NCI-H226 (cell line): ENCODE measurements around the gene SLC25A33.
A peak's percentile ranks its signal among the peaks of the same experiment; 100 is the strongest.

Source experiments
- DNase-seq: peaks from one replicate; pipeline ENCODE4 v3.0.0-alpha.2; 2015

The SLC25A33 gene

DNA sequence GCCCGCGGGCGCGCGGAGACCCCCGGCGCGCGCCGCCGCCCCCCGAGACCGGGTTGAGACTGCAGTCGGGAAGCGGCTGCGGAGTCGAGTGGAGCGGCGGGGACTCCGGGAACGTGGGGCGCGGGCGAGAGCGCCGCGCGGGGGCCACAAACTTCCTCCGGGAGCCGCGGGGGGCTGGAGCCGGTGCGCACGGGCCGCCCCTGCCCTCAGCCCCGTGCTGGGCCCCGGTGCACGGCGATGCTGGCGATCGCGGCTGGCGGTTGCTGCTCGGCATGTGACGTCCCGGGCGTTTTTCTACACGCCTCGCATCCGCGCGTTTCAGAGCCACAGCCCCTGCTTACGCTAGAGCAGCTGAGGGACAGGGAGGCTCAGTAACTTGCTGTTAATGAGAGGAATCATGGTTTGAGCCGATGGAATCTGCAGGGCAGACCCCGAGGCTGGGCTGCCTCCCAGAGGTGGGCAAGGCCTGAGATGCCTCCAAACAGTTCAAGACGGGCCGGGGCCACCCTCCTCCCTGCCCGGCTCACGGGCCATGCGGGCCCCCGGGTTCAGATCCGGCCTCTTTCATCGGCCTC is 50.0 kb downstream of the SLC25A33 start:
- DNase-seq, result no peak

GRCh38 chr1:9589719-9590157 is 50.5 kb downstream of the SLC25A33 start:
- no peak for DNase-seq

DNA sequence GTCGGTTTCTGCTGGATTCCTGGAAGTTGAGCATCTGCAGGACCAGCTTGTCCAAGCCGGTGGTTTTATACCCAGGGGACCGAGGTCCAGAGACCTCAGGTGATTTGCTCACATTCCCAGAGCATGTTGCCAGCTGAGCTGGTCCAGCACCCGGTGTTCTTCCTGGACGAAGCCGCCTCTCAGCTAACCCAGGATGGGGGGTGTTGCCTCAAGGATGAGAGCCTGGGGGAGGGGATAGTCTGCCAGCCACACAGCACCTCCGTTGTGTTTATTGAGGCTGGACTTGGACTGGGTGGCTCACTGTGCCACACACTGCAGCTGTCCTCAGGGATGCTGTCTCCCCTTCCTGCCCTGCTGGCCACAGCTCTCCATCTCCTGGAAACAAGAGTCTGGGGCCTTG is 50.9 kb downstream of the SLC25A33 start:
- no peak for DNase-seq

DNA sequence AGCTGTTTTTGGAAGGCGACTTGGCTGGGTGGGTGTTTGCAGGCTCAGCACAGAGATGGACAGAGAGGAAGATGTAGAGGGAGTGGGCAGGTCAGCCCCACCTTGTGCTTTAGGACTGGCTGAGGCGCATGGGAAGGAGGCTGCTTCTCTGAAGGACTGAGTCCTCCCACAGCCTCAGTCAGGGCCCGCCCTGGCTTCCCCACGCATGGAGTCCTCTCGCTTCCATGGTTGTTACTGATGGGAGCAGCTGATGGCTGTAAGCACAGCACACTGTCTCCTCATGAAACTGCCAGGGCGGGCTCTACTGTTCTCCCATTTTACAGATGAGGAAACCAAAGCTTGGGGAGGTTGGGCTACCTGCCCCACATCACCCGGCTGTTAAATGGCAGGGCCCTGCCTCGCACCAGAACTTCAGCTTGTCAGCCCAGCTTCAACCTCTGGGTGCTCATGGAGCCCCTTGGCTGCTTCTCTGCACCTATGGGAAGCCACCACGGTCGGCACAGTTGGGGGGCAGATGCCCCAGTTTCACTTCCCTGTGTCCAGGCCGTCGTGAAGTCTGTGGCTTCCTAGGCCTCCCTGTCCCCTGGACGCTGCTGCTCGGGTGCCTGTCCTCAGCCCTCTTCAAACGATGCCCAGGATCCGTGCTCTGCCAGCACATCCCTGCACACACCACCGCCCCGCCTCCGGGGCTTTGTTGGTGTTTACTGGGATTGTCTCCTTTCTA is 51.8 kb downstream of the SLC25A33 start:
- DNase-seq, result no peak

DNA sequence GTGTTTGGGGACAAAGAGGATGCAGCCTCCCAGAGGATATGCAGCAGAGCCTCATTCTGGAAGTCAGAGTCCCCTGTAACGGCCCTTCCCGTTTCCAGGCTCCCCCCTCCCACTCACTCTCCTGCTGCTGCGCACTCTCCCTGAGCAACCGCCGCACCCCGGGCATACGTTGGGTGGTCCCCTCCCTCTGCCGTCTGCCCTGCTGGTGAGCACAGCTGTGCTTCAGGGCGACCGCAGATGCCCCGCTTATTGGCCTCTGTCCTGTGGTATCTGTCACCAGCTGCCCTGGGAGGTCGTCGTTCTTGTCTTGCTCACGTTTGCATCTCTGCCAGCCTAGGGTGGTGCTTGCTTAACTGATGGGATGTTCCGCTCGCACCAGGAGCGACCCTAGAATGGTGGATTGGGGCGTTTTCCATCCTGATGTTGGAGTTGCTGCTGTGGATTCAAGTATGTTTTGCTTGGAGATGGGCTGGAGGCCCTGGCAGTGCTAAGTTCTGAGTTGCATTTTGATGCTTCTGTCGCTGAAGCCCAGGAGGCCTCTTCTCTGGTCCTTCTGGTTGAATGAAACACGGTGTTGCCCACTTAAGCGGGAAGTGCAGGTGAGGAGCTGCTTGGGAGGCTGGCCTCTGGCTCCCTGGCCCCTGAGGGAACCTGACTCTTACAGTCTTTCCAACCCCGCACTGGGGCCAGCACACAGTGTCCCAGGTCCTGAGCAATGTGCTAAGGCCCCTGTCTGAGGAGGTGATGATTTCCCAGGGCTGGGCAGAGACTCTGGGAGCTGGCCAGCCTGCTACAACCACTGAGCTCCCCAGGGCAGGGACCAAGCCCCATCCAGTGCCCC is 52.6 kb downstream of the SLC25A33 start:
- no peak for DNase-seq

GRCh38 chr1:9592510-9593075 is 53.3 kb downstream of the SLC25A33 start:
- DNase-seq, result no peak

DNA sequence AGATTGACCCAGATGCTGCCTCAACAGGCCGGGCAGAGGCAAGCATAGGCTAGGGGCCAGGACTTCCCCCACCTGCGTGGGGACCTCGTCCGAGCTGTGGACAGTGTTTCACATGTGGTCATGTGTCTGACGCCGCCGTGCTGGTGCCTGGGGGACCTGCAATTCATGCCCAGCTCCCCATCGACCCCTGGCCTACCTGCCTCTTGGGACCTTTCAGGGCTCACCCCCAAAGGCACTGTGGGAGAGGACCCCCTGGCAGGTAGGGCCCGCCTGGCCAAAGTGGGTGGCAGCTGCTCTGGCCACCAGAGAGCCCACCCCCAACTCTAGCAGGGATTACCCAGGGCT is 53.9 kb downstream of the SLC25A33 start:
- DNase-seq, result no peak

DNA sequence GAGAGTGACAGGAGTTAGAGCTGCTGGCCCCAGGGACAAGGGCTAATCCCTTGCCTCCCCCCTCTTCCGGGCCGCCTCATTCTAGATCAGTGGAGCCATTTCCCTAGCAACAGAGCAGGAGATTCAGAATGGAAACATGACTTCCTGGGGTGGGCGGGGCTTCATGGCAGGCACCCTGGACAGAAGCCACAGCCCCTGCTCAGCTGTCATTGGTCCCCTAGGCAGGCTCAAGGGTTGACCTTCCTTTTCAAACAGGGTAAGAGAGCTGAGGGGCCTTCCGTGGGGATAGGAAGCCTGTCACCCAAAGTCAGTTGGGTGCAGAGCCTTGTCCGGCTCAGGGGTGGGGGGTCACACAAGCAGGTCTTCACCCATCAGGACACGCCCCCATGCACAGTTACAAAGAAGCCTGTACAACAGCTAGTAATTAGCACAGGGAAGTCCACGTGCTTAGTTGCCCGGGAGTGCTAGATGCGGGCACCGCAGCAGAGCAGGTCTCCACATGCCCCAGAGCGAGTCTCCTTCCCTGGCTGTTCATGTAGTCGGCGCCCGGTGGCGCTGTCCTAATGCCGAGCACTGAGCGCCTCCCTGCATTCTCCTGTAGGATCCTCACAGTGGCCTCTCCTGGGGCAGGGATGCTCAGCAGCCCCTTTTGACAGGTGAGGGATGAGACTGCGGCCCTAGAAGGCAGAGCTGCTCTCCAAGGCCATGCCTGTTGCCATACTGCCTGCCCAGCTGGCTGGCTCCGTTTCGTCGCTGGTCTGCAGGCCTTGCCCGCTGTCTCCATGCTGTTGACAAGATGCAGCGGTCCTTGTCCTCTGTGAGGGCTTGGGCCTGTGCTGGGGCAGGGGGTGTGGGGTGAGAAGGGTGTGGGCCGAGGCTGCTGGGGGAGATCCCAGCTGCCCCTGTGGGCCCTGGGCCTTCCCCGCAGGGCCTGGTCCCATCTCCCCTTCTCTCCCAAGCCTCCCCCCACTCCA is 54.5 kb downstream of the SLC25A33 start:
- peak; percentile 21 for DNase-seq

DNA sequence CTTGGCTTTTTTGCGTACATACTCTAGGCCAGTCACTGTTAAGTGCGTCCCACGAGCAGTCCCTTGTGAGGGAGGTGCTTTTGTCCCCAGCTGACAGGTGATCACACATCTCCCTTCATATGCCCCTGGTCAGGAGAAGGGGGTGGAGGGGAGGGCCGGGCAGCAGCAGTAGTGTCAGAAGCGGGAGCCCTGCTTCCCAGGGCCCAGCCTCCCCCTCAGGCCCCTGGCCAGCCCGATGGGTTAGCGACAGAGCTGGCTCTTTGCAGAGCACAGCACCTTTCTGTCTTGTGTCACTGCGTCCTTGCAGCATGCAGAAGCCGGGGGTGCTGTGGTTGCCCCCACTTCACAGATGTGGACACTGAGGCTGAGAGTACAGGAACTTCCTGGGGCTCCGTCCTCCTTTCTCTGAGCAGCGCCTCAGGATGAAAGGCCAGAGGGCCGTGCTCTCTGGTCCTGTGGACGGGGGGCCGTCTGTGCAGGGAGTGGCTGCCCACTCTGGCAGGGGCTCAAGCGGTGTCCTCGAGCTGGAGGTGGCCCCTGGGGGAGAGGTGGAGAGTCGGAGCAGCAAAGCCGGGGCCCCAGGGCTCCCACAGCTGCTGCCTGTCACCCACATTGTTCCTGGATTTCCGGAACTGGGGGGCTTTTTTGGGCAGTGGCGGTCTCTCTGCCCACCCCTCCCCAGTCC is 55.3 kb downstream of the SLC25A33 start:
- DNase-seq, result no peak

GRCh38 chr1:9595156-9595967 is 56.1 kb downstream of the SLC25A33 start:
- no peak for DNase-seq

GRCh38 chr1:9595968-9596340 is 56.7 kb downstream of the SLC25A33 start:
- DNase-seq, result no peak

- no peak for DNase-seq
Observed at GRCh38 chr1:9596415-9597123, 57.3 kb downstream of the SLC25A33 start.

DNA sequence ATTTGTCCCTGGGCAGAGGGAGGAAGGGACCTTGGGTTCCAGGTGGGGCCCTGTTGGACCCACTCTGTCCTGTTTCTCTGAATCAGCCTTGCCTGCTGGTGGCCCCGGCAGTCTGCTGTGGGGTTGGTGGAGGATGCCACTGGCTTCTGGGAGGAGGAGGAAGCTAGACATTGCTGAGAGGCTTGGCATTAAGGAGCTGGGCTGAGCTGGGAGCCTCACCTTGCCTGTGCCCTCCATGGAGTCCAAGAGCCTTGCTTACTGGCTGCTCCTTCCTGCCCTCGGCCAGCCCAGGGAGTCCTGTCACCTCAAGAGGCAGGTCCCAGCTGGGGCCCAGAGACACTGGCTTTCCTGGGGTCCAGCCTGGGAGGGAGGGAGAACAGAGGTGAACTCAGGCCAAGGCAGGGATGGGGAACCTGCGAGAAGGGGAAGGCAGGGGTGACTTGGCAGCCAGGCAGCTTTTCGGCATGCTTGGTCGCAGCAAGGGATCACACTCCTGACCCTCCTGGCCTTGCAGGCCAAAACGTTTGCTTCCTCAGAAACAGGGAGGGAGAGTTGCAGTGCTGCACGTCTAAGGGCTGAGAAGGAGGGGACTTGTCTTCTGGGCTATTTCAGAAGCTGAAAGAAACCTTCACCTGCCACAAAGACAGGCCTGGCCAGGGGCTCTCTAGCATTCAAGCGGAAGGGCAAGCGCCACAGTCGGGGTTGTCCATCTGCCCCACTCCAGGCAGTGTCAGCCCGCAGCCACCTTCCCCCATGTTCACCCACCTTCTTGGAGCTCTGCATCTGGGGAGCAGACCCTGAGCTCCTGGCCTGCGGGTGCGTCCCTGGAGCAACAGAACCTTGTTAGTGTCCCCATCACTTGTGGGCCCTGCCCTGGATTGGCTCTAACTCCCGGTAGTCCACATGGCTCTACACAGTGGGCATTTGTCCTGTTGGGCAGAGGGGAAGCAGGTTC is 58.4 kb downstream of the SLC25A33 start:
- DNase-seq, result no peak

DNA sequence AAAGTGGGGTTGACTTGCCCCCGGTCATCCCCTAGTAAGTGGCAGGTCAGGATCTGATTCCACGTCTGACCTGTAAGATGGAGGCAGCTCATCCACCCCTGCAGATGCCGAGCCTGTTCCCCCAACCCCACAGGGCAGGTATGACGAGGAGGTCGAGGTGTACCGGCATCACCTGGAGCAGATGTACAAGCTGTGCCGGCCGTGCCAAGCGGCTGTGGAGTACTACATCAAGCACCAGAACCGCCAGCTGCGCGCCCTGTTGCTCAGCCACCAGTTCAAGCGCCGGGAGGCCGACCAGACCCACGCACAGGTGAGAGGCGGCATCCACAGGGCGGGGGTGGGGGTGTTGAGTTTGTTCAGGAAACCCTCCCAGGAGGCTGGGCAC is 59.0 kb downstream of the SLC25A33 start:
- no peak for DNase-seq

DNA sequence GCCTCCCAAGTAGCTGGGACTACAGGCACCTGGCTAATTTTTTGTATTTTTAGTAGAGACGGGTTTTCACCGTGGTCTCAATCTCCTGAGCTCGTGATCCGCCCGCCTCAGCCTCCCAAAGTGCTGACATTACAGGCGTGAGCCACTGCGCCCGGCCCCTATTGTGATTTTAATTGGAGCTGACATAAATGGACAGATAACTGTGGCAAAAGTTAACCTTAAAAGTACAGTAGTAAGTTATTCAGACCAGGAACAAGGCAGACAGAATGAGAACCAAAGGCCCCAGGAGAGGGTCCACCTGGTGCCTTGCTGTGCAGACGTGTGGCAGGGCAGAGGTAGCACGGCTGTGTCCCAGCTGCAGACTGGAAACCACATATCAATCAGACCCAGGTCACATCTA is 60.5 kb downstream of the SLC25A33 start:
- DNase-seq, result no peak

DNA sequence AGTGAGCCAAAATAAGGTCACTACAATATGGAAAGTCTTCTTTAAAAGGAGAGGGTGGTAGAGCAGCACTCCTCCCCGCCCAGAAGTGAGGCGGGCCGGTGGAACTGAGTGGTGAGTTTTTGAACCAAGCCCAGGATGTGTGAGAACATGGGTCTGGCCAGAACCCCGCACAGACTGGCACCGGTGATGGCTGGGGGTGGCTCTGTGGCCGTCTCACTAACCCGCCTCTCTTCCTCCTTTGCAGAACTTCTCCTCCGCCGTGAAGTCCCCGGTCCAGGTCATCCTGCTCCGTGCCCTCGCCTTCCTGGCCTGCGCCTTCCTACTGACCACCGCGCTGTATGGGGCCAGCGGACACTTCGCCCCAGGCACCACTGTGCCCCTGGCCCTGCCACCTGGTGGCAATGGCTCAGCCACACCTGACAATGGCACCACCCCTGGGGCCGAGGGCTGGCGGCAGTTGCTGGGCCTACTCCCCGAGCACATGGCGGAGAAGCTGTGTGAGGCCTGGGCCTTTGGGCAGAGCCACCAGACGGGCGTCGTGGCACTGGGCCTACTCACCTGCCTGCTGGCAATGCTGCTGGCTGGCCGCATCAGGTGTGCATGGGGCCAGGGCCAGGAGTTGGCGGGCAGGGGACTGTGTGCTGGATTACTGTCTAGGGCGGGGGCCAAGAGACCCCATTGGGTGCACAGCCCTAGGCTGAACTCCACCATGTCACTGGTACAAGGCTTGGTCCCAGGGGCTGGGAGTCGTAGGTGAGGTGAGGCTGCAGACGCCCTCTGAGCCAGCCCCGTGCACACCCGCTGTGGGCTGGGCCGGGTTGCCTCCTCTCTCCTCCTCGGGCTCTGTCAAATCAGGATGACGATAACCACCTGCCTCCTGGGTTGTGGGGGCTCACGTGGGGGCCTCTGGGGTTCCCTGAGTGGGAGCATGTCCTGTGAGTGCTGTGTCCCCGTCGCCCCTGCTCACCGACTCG is 61.9 kb downstream of the SLC25A33 start:
- no peak for DNase-seq

DNA sequence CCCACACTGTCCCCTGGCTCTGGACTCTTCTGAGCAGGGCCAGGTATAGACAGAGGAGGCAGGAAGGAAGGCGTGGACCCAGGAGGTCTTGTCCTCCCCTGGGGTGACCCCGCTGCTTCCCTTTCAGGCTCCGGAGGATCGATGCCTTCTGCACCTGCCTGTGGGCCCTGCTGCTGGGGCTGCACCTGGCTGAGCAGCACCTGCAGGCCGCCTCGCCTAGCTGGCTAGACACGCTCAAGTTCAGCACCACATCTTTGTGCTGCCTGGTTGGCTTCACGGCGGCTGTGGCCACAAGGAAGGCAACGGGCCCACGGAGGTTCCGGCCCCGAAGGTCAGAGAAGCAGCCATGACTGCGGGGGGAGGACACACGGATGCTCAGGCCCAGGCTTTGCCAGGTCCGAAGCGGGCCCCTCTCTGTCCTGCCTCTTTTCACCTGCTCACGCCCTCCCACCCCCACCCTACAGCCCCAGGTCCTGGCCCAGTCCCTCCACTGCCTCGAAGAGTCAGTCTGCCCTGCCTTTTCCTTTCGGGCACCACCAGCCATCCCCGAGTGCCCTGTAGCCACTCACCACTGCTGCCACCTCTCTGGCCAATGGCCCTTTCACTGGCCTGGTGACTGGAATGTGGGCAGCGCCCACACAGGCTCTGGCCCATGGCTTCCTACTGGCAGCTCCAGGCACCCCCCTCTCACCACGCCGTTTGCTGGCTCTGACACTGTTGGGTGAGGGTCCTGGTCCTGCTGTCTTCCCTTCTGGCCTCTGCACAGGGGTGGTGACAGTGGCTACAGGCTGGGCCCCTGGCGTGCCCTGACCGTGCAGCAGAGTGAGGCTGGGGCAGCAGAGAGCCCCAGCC is 62.9 kb downstream of the SLC25A33 start:
- DNase-seq, result no peak
